ENCODE results near the gene GRAMD1A. TPM values are rescaled to one million over a fixed set of nuclear protein-coding genes. Genes with fewer than 3 reads are reported as not detected.

Gene GRAMD1A
- total RNA-seq, 8 experiments from 2014 or later = 2.7 to 93.1 (median 44.5) TPM

- 20 to 80% (median 68%) methylated on average over 1 to 8 of the region's 8 CpGs; no CpG with 5 or more reads in 1 of the 10 experiments for WGBS, 10 experiments
- no peak overlapping the region for H3K27ac ChIP-seq
- no peak overlapping the region for H3K4me3 ChIP-seq
- ATAC-seq (replicated peaks in 6 of 8) = no peak
- in situ Hi-C loops (cut with MboI; ENCODE audit: low pct_unique_long_range_greater_than_20kb in 2 of 9, low sequenced_read_pairs in 9 of 9, unreplicated experiment in 9 of 9) = loop anchor here in 1 of 9 experiments (25.0 kb wide), 1 partner anchor 210 kb away; the partner anchor contains the start of gene USF2
- no peaks in the 10 kb centered on the region for H3K4me1 ChIP-seq (replicated peaks in 1 of 2)
These were observed 52.6 kb downstream of the GRAMD1A start for GRCh38 chr19:35052599-35053190.

- no peak for ATAC-seq (replicated peaks in 6 of 8)
- WGBS, 10 experiments = 84 to 100% (median 100%) methylated on average over 1 to 3 of the region's 9 CpGs; no CpG with 5 or more reads in 4 of the 10 experiments
- H3K27ac ChIP-seq = no peak overlapping the region
- in situ Hi-C loops (cut with MboI; ENCODE audit: low pct_unique_long_range_greater_than_20kb in 2 of 9, low sequenced_read_pairs in 9 of 9, unreplicated experiment in 9 of 9) = loop anchor here in 1 of 9 experiments (25.0 kb wide), 1 partner anchor 209 kb away; the partner anchor contains the start of gene USF2
- no peak overlapping the region for H3K4me3 ChIP-seq
- H3K4me1 ChIP-seq (replicated peaks in 1 of 2) = no peaks in the 10 kb centered on the region
These were observed 53.7 kb downstream of the GRAMD1A start for GRCh38 chr19:35053667-35054293.

GRCh38 chr19:35054626-35055025 lies 54.5 kb downstream of the GRAMD1A start:
- Histone ChIP-seq H3K4me3 (no peak overlapping the region), H3K4me1 (replicated peaks in 1 of 2) (no peaks in the 10 kb centered on the region), H3K27ac (no peak overlapping the region)
- ATAC-seq (replicated peaks in 6 of 8) = no peak
- 17 to 81% (median 80%) methylated on average over 1 to 5 of the region's 9 CpGs; no CpG with 5 or more reads in 3 of the 10 experiments for WGBS, 10 experiments
- in situ Hi-C loops (cut with MboI; ENCODE audit: low pct_unique_long_range_greater_than_20kb in 2 of 9, low sequenced_read_pairs in 9 of 9, unreplicated experiment in 9 of 9) = loop anchor here in 1 of 9 experiments (25.0 kb wide), 1 partner anchor 208 kb away; the partner anchor contains the start of gene USF2

- in situ Hi-C loops (cut with MboI; ENCODE audit: low pct_unique_long_range_greater_than_20kb in 2 of 9, low sequenced_read_pairs in 9 of 9, unreplicated experiment in 9 of 9) = loop anchor here in 1 of 9 experiments (25.0 kb wide), 1 partner anchor 207 kb away; the partner anchor contains the start of gene USF2
- no peak overlapping the region for H3K4me3 ChIP-seq
- 0 to 50% (median 5%) methylated on average over 1 to 2 of the region's 3 CpGs; no CpG with 5 or more reads in 6 of the 10 experiments for WGBS, 10 experiments
- no peak overlapping the region for H3K27ac ChIP-seq
- ATAC-seq (replicated peaks in 6 of 8) = peak in 6 of 8 experiments; percentile 33 to 67 (median 54)
- no peaks in the 10 kb centered on the region for H3K4me1 ChIP-seq (replicated peaks in 1 of 2)
These were observed 55.6 kb downstream of the GRAMD1A start for GRCh38 chr19:35055715-35056179.

GRCh38 chr19:35056513-35057063 lies 56.5 kb downstream of the GRAMD1A start:
- Histone ChIP-seq H3K27ac (no peak overlapping the region), H3K4me1 (replicated peaks in 1 of 2) (no peaks in the 10 kb centered on the region), H3K4me3 (no peak overlapping the region)
- 30 to 100% (median 58%) methylated on average over 1 to 4 of the region's 6 CpGs; no CpG with 5 or more reads in 1 of the 10 experiments for WGBS, 10 experiments
- in situ Hi-C loops (cut with MboI; ENCODE audit: low pct_unique_long_range_greater_than_20kb in 2 of 9, low sequenced_read_pairs in 9 of 9, unreplicated experiment in 9 of 9) = loop anchor here in 1 of 9 experiments (25.0 kb wide), 1 partner anchor 206 kb away; the partner anchor contains the start of gene USF2
- ATAC-seq (replicated peaks in 6 of 8) = peak in 2 of 8 experiments; percentile 34 to 35

- in situ Hi-C loops (cut with MboI; ENCODE audit: low pct_unique_long_range_greater_than_20kb in 2 of 9, low sequenced_read_pairs in 9 of 9, unreplicated experiment in 9 of 9) = loop anchor here in 1 of 9 experiments (25.0 kb wide), 1 partner anchor 204 kb away; the partner anchor contains the start of gene USF2
- Histone ChIP-seq H3K27ac (no peak overlapping the region), H3K4me1 (replicated peaks in 1 of 2) (no peaks in the 10 kb centered on the region), H3K4me3 (no peak overlapping the region)
- no peak for ATAC-seq (replicated peaks in 6 of 8)
- 42 to 100% (median 82%) methylated on average over 1 to 2 of the region's 2 CpGs; no CpG with 5 or more reads in 1 of the 10 experiments for WGBS, 10 experiments
These were observed 58.2 kb downstream of the GRAMD1A start for GRCh38 chr19:35058370-35058769.

GRCh38 chr19:35059006-35059798 lies 59.1 kb downstream of the GRAMD1A start:
- no peak for ATAC-seq (replicated peaks in 6 of 8)
- Histone ChIP-seq H3K4me1 (replicated peaks in 1 of 2) (no peaks in the 10 kb centered on the region), H3K27ac (no peak overlapping the region), H3K4me3 (no peak overlapping the region)
- WGBS, 10 experiments = 0 to 97% (median 80%) methylated on average over 1 to 7 of the region's 26 CpGs; no CpG with 5 or more reads in 2 of the 10 experiments
- in situ Hi-C loops (cut with MboI; ENCODE audit: low pct_unique_long_range_greater_than_20kb in 2 of 9, low sequenced_read_pairs in 9 of 9, unreplicated experiment in 9 of 9) = loop anchor here in 1 of 9 experiments (25.0 kb wide), 1 partner anchor 203 kb away; the partner anchor contains the start of gene USF2

- in situ Hi-C loops (cut with MboI; ENCODE audit: low pct_unique_long_range_greater_than_20kb in 2 of 9, low sequenced_read_pairs in 9 of 9, unreplicated experiment in 9 of 9) = loop anchor here in 1 of 9 experiments (25.0 kb wide), 1 partner anchor 203 kb away; the partner anchor contains the start of gene USF2
- 83% methylated on average over 1 of the region's 15 CpGs; no CpG with 5 or more reads in 9 of the 10 experiments for WGBS, 10 experiments
- ATAC-seq (replicated peaks in 6 of 8) = no peak
- Histone ChIP-seq H3K27ac (no peak overlapping the region), H3K4me1 (replicated peaks in 1 of 2) (no peaks in the 10 kb centered on the region), H3K4me3 (no peak overlapping the region)
These were observed 59.6 kb downstream of the GRAMD1A start for GRCh38 chr19:35059799-35060091.

GRCh38 chr19:35060160-35060855 lies 60.2 kb downstream of the GRAMD1A start:
- ATAC-seq (replicated peaks in 6 of 8) = no peak
- WGBS, 10 experiments = 67 to 83% (median 81%) methylated on average over 2 to 6 of the region's 29 CpGs; no CpG with 5 or more reads in 6 of the 10 experiments
- in situ Hi-C loops (cut with MboI; ENCODE audit: low pct_unique_long_range_greater_than_20kb in 2 of 9, low sequenced_read_pairs in 9 of 9, unreplicated experiment in 9 of 9) = loop anchor here in 1 of 9 experiments (25.0 kb wide), 1 partner anchor 202 kb away; the partner anchor contains the start of gene USF2

GRCh38 chr19:35061583-35062373 lies 61.7 kb downstream of the GRAMD1A start:
- no peaks in the 10 kb centered on the region for H3K4me1 ChIP-seq (replicated peaks in 1 of 2)
- in situ Hi-C loops (cut with MboI; ENCODE audit: low pct_unique_long_range_greater_than_20kb in 2 of 9, low sequenced_read_pairs in 9 of 9, unreplicated experiment in 9 of 9) = loop anchor here in 1 of 9 experiments (25.0 kb wide), 1 partner anchor 201 kb away; the partner anchor contains the start of gene USF2
- no peak overlapping the region for H3K4me3 ChIP-seq
- 54 to 86% (median 69%) methylated on average over 1 to 7 of the region's 7 CpGs for WGBS, 10 experiments
- H3K27ac ChIP-seq = no peak overlapping the region
- ATAC-seq (replicated peaks in 6 of 8) = no peak

More at GRCh38 chr19:35060160-35060855, 60.2 kb downstream of the GRAMD1A start:
- H3K4me3 ChIP-seq = no peak overlapping the region
- no peaks in the 10 kb centered on the region for H3K4me1 ChIP-seq (replicated peaks in 1 of 2)
- no peak overlapping the region for H3K27ac ChIP-seq

GRCh38 chr19:35062942-35063341 lies 62.8 kb downstream of the GRAMD1A start:
- Histone ChIP-seq H3K27ac (no peak overlapping the region), H3K4me3 (no peak overlapping the region), H3K4me1 (replicated peaks in 1 of 2) (no peaks in the 10 kb centered on the region)
- ATAC-seq (replicated peaks in 6 of 8) = no peak
- 60 to 100% (median 83%) methylated on average over 2 to 7 of the region's 7 CpGs; no CpG with 5 or more reads in 2 of the 10 experiments for WGBS, 10 experiments
- in situ Hi-C loops (cut with MboI; ENCODE audit: low pct_unique_long_range_greater_than_20kb in 2 of 9, low sequenced_read_pairs in 9 of 9, unreplicated experiment in 9 of 9) = loop anchor here in 1 of 9 experiments (25.0 kb wide), 1 partner anchor 199 kb away; the partner anchor contains the start of gene USF2

Measured in motor neuron (in vitro differentiated cells).